Measurements from ENCODE around the gene ADGRD2. TPM values are rescaled to one million over a fixed set of nuclear protein-coding genes. Genes with fewer than 3 reads are reported as not detected.

ADGRD2 gene
- total RNA-seq, 3 donors from 2014 or later = not detected

DNA sequence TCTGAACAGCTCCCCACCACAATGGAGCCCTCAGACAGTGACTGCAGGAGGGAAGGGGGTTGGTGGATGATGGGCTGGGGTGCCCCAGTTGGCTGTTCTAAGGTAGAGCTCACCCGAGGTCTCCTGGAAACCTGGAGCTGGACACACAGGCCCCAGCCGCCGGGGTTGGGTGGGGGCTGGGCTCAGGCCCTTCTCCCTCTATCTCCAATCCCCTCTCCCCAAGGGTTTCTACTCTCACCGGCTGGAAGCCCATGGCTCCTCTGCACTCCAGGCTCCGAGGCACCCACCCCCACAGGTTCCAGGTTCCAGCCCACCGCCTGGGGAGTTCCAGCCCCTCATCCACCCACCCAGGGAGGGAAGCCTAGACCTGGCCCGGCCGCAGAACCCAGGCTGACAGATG, 56.2 kb downstream of the ADGRD2 start:
- H3K9me3 ChIP-seq = no peaks in the 10 kb centered on the region
- intact Hi-C loops (cut with DNase I, micrococcal nuclease) = no loop called here

DNA sequence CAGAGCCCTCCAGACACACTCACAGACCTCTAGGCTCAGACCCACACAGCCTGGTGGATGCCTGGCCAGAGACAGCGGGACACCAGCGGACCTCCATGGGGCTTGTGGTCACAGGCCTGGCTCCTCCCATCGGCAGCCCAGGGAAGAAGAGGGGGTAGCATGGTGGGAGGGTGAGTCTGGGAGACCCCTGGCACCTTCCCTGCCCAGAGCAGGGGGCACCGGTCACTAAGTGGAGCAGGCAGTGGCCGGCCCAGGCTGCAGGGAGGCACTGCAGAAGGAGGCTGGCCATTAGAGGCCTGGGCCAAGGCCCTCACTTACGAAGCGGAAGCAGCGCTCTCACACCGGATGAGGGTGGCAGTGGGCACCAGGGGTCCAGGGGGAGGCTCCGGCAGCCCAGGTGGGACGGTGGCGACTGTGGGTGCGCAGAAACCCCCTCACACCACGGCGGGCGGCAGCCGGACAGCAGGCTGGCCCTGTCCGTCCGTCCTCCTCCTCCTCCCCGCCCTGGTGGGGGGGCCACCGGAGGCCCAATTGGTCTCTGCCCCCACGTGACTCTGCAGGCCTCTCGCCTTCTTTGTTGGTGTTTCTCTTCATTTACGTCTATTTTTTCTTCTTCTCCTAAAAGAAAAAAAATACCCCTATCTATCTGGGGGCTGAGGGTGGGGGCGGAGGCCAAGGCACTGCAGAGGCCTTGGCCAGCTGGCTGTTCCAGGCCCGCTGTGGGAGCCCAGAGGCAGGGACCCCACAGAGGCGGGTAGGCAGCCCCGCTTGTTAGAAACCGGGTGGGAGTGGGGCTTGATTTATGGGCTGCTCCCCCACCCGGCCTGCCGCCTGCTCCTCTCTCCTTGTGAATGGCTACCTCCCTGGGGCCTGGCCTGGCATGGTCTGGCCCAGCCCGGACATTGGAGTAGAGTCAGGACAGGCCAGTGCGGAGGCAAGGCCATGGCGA, 57.0 kb downstream of the ADGRD2 start, which contains the start of gene NR5A1:
Gene NR5A1, minus strand, starts transcription at position 469 of the 949 bp plus-strand sequence. CDS start 4,004 bp downstream, outside the sequence.
- TF ChIP-seq CTCF (IDR thresholded peaks at IDR 0.05) = no peak
- Histone ChIP-seq H3K9me3 (no peaks in the 10 kb centered on the region), H3K36me3 (ENCODE audit: low read depth) (no peaks in the 10 kb centered on the region), H3K4me1 (ENCODE audit: low read depth) (peaks cover 6% of the 10 kb centered on the region), H3K4me3 (no peak within 1 kb of the TSS)
- intact Hi-C loops (cut with DNase I, micrococcal nuclease) = no loop called here
- DNase-seq = peak in 1 of 3 donors; percentile 39
- no peak for ATAC-seq

More for the DNA sequence above, 56.2 kb downstream of the ADGRD2 start:
- TF ChIP-seq CTCF (IDR thresholded peaks at IDR 0.05) = no peak
- no peak for ATAC-seq
- peaks cover 6% of the 10 kb centered on the region for H3K4me1 ChIP-seq (ENCODE audit: low read depth)
- H3K4me3 ChIP-seq = no peak overlapping the region
- DNase-seq = no peak
- no peaks in the 10 kb centered on the region for H3K36me3 ChIP-seq (ENCODE audit: low read depth)

GRCh38 chr9:124507880-124508423, 57.7 kb downstream of the ADGRD2 start:
- Histone ChIP-seq H3K4me3 (no peak overlapping the region), H3K4me1 (ENCODE audit: low read depth) (peaks cover 6% of the 10 kb centered on the region), H3K36me3 (ENCODE audit: low read depth) (no peaks in the 10 kb centered on the region), H3K9me3 (no peaks in the 10 kb centered on the region)
- DNase-seq = peak in 1 of 3 donors; percentile 37
- no peak for ATAC-seq
- no peak for TF ChIP-seq CTCF (IDR thresholded peaks at IDR 0.05)
- intact Hi-C loops (cut with DNase I, micrococcal nuclease) = no loop called here

DNA sequence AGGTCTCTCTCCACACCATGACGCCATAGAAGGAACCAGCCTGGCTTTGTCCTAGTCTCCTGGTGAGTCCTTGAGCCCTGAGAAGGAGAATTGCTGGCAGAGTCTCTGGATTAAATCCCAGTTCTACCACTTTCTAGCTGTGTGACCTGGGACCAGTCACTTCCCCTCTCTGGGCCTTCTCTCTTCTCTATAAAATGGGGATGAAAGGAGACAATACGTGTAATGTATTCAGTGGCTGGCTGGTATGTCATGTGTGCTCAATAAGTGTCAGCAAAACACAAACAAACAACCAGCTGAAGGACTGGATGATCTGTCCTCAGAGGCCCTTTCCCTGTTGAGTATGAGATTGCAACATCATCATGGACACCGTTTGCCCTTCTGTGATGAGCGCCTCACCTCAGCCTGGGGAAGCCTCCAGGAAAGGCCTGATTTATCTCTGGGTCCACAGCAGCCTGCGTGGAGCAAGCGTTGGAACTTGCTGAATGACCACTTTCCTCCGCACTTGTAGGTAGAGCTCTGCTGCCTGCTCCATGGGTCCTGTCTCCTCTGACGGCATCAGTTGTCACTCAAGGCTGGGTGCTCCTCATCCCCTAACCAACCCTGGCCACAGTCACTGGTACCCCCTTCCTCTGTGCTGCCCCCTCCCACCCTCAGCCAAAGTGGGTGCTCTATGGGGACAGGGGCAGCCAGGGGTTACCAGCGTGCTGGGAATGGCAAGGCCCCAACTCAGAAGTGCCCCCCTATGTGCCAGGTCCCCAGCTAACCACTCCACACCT, 60.6 kb downstream of the ADGRD2 start:
- ATAC-seq (no peak), DNase-seq (no peak)
- intact Hi-C loops (cut with DNase I, micrococcal nuclease) = no loop called here
- Histone ChIP-seq H3K9me3 (no peaks in the 10 kb centered on the region), H3K4me1 (ENCODE audit: low read depth) (no peaks in the 10 kb centered on the region), H3K4me3 (no peak overlapping the region), H3K36me3 (ENCODE audit: low read depth) (no peaks in the 10 kb centered on the region)
- TF ChIP-seq CTCF (IDR thresholded peaks at IDR 0.05) = no peak

- intact Hi-C loops (cut with DNase I, micrococcal nuclease) = no loop called here
- H3K4me3 ChIP-seq = no peak overlapping the region
- ATAC-seq = peak; percentile 17
These were observed 61.2 kb downstream of the ADGRD2 start for GRCh38 chr9:124511426-124511840.

More at GRCh38 chr9:124511426-124511840, 61.2 kb downstream of the ADGRD2 start:
- H3K4me1 ChIP-seq (ENCODE audit: low read depth) = no peaks in the 10 kb centered on the region
- no peaks in the 10 kb centered on the region for H3K36me3 ChIP-seq (ENCODE audit: low read depth)
- H3K9me3 ChIP-seq = no peaks in the 10 kb centered on the region
- TF ChIP-seq CTCF (IDR thresholded peaks at IDR 0.05) = no peak
- DNase-seq = no peak
